ENCODE data around the gene TTC3.
A peak's percentile ranks its signal among the peaks of the same experiment; 100 is the strongest.

Gene TTC3

DNA sequence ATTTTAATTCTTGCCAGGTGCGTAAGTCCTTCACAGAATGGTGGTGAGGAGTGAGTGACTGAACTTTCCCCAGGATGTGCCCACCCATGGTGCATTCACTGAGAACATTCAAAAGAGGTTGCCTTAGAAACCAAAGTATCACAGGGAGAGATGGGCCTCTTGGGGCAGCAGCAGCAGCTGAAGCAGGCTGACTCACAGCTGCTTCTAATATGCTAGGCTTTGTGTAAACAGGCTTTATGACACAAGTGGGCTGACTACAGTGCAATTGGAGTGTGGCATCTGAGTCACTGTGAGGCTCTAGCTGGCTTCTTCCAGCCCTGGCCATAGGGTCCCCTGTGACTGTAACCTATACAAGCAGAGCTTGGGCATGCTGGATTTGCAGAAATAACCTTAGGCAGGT, 12.8 kb upstream of the TTC3 start:
- DNase-seq: peak; percentile 85

DNA sequence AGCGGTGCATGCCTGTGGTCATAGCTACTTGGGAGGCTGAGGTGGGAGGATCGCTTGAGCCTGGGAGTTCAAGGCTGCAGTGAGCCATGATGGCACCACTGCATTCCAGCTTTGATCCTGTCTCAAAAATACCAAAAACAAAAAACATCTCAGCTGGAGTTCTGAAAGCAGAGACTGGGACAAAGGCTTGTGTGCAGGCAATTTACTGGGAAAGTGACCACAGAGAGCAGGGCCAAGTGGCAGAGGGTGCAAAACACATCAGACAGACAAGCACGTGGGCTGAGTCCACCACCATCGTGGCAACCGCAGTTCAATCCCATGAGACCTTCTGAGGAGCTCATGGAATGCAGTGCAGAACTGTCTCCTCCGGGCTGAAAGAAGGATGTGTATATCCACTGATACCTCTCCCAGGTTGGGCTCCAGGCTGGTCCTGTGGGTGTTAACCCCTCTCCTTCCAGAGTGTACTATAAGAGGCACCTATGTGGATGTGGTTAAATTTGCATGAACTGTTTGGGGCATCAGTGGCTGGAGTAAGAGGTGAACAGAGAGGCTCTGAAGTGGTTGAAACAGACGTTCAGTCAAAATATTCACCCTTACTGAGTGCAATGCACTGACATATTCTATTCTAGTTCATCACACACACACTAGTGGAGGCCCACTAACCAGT, 11.0 kb upstream of the TTC3 start:
- no peak for DNase-seq

GRCh38 chr21:37062593-37062935, 10.5 kb upstream of the TTC3 start:
- DNase-seq: no peak

GRCh38 chr21:37063433-37063832, 9.6 kb upstream of the TTC3 start:
- DNase-seq: no peak

- no peak for DNase-seq
Observed at GRCh38 chr21:37064841-37065240, 8.2 kb upstream of the TTC3 start.

DNA sequence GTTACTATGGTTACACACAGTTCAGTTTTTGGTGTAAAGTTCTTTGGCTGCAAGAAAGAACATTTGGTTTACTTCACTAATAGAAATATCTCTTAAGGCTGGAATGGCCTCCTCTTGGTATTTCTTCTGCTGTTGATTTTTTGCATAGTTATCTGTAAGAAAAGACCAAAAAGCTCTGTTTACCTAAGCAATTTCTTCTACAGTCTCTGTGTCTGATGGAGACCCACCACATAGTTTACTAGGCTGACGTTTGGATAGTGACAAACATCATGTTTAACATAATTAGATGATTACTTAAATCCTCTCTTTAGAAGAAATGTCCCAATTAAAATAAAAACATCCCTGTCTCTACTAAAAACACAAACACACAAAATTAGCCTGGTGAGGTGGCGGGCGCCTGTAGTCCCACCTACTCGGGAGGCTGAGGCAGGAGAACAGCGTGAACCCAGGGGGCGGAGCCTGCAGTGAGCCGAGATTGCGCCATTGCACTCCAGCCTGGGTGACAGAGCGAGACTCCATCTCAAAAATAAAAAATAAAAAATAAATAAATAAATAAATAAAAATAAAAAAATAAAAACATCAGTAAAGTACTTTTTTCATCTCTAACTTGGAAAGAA, 7.4 kb upstream of the TTC3 start:
- no peak for DNase-seq

DNA sequence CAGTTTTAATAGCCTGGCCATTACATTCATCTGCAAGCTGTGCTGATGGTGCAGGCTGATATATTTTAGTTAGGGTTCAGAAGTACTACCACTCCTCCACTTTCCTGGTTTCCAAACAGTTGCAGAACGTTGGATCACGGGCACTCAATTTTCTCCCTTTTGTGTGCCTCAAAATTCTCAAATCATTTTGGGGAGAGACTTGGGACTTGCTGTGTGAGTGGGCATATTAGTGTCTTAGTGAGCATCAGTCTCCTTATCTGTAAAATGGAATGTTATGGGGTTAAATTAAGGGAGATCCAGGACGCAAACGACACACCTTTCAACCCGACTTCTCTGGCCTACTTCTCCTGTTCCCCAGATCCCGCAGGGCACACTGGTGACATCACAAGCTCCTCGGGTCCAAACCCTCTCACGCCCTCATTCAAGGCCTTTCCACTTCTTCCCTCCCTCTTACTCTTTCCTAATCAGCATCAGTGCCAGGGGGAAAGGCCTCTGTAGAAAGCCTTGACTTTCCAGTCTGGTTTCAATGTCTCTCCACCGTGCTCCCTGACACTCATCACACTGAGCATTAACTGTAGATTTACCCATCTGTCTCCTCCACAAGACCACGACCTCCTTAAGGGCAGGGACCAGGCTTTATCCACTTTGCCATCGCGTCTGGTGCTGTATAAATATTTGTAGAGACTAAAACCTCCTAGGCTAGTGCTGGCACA, 1.3 kb upstream of the TTC3 start:
- peak; percentile 54 for DNase-seq

- peak; percentile 94 for DNase-seq
Observed at GRCh38 chr21:37072274-37072987, 623 bp upstream of the TTC3 start.

- peak; percentile 39 for DNase-seq
Observed at GRCh38 chr21:37073417-37074196, 553 bp downstream of the TTC3 start.

GRCh38 chr21:37074197-37074510, 1.1 kb downstream of the TTC3 start:
- DNase-seq: no peak

GRCh38 chr21:37074546-37074945, 1.5 kb downstream of the TTC3 start:
- peak; percentile 17 for DNase-seq

- DNase-seq: no peak
Observed at GRCh38 chr21:37075214-37075770, 2.2 kb downstream of the TTC3 start.

GRCh38 chr21:37076087-37076850, 3.2 kb downstream of the TTC3 start:
- DNase-seq: no peak

GRCh38 chr21:37077403-37077802, 4.3 kb downstream of the TTC3 start:
- DNase-seq: no peak

DNA sequence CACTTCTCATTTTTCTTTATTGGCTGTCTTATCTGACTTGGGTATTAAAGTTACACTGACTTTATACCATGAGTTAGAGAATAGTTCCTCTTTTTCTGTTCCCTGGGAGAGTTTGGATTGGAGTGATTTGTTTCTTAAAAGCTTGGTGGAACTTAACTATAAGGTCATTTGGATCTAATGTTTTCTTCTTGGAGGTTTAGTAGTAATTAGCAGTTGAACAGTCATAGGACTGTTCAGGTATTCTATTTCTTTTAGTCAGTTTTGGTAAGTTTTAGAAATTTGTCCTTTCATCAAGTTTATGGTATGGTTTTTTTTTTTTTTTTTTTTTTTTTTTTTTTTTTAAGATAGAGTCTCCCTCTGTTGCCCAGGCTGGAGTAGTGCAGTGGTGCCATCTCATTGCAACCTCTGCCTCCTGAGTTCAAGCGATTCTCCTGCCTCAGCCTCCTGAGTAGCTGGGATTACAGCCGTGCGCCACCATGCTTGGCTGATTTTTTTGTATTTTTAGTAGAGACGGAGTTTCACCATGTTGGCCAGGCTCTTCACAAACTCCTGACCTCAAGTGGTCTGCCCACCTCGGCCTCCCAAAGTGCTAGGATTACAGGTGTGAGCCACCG, 6.3 kb downstream of the TTC3 start:
- DNase-seq: no peak

- DNase-seq: no peak
Observed at GRCh38 chr21:37082375-37082774, 9.3 kb downstream of the TTC3 start.

GRCh38 chr21:37082856-37083528, 9.9 kb downstream of the TTC3 start:
- no peak for DNase-seq

DNA sequence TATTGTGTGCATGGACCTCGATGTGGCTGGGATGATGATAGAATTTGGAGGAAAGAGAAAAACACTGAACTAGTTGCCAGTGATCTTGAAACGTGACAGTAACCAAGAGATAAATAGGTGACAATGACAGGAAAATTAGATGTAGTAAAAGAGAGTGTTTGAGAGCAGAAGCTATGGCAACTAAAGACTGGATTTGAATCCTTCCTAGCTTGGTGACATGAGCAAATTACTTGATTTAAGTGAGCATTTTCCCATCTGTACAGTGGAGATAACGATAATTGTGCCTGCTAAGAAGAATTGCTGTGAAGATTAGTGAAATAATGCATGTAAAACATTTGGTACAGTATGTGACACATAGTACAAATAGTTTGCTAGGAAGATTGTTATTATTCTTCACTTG, 12.7 kb downstream of the TTC3 start:
- DNase-seq: no peak

- DNase-seq: peak; percentile 37
Observed at GRCh38 chr21:37087188-37087587, 14.1 kb downstream of the TTC3 start.

GRCh38 chr21:37088186-37088735, 15.2 kb downstream of the TTC3 start:
- no peak for DNase-seq

- DNase-seq: no peak
Observed at GRCh38 chr21:37093977-37094376, 20.9 kb downstream of the TTC3 start.
